IMR-90 (cell line): ENCODE results near the gene SUN5. TPM values are rescaled to one million over a fixed set of nuclear protein-coding genes. Genes with fewer than 3 reads are reported as not detected.

Source experiments
- ATAC-seq: fragments of 200-7000 bp; cut with Tn5 transposase; 2 replicates; pipeline ENCODE4 v1.9.1; 2020; ENCODE audit warnings: low read depth, mild to moderate bottlenecking, moderate library complexity
- BruUV-seq: library from RNA; stranded (reverse); fragments of 400-500 nt; replicated peaks from 2 replicates; lab custom pipeline; 2021; lab: Mats Ljungman, UMichigan
- CTCF ChIA-PET: fragments of 300-600 bp; formaldehyde crosslinking; extraction: SDS; loops from one replicate; lab custom pipeline; 2021; ENCODE audit warnings: antibody characterized with exemption; lab: Yijun Ruan, JAX
- POLR2A ChIA-PET: fragments of 300-600 bp; sonication (Branson Sonifier 250); formaldehyde crosslinking; loops from one replicate; lab custom pipeline; 2022; ENCODE audit warnings: antibody characterized with exemption; ENCODE audit not compliant: unreplicated experiment; lab: Charles Lee
- DNase-seq: peaks from one replicate; pipeline ENCODE4 v3.0.0; 2013
- H2AFZ ChIP-seq: replicated peaks from 2 replicates; pipeline ENCODE3; 2013; ENCODE audit warnings: low read length, mild to moderate bottlenecking; ENCODE audit not compliant: poor library complexity
- H2AK5ac ChIP-seq: 2 replicates; pipeline ENCODE4 v1.6.1; 2013; ENCODE audit warnings: low read depth, low read length, inconsistent platforms
- H2AK9ac ChIP-seq: replicated peaks from 2 replicates; pipeline ENCODE3; 2013; ENCODE audit warnings: mild to moderate bottlenecking, low read depth, low read length, moderate library complexity; ENCODE audit not compliant: poor library complexity
- H2BK120ac ChIP-seq: 2 replicates; pipeline ENCODE4 v1.6.1; 2013; ENCODE audit warnings: low read depth, low read length, inconsistent platforms
- H2BK15ac ChIP-seq: 3 replicates; pipeline ENCODE4 v1.6.1; 2013; ENCODE audit warnings: low read depth, low read length, inconsistent platforms
- H2BK20ac ChIP-seq: 2 replicates; pipeline ENCODE4 v1.6.1; 2013; ENCODE audit warnings: low read depth, mild to moderate bottlenecking, inconsistent platforms, low read length, moderate library complexity
- H2BK5ac ChIP-seq: 2 replicates; pipeline ENCODE4 v1.6.1; 2013; ENCODE audit warnings: mild to moderate bottlenecking, low read depth, low read length, inconsistent platforms; ENCODE audit not compliant: poor library complexity, severe bottlenecking
- H3K14ac ChIP-seq: replicated peaks from 2 replicates; pipeline ENCODE4 v1.6.1; 2013; ENCODE audit warnings: low read depth, low read length, inconsistent platforms
- H3K18ac ChIP-seq: 2 replicates; pipeline ENCODE4 v1.6.1; 2013; ENCODE audit warnings: low read depth, low read length, control low read depth
- H3K23ac ChIP-seq: 2 replicates; pipeline ENCODE4 v1.6.1; 2013; ENCODE audit warnings: low read depth, low read length, inconsistent platforms
- H3K27ac ChIP-seq: 2 replicates; pipeline ENCODE4 v1.5.1; 2013; ENCODE audit warnings: mild to moderate bottlenecking, control low read depth, low read length; ENCODE audit not compliant: insufficient read depth
- H3K27me3 ChIP-seq: 2 replicates; pipeline ENCODE4 v1.6.1; 2013; ENCODE audit warnings: low read length; ENCODE audit not compliant: control insufficient read depth, insufficient read depth
- H3K36me3 ChIP-seq: 2 replicates; pipeline ENCODE4 v1.6.1; 2013; ENCODE audit warnings: low read length, mixed read lengths; ENCODE audit not compliant: control insufficient read depth, insufficient read depth
- H3K4ac ChIP-seq: 2 replicates; pipeline ENCODE4 v1.6.1; 2013; ENCODE audit warnings: low read depth, low read length, inconsistent platforms
- H3K4me1 ChIP-seq: 2 replicates; pipeline ENCODE4 v1.6.1; 2013; ENCODE audit warnings: low read length, mixed read lengths; ENCODE audit not compliant: control insufficient read depth, insufficient read depth
- H3K4me2 ChIP-seq: 2 replicates; pipeline ENCODE4 v1.6.1; 2013; ENCODE audit warnings: low read depth, mild to moderate bottlenecking, control low read depth, low read length, moderate library complexity
- H3K4me3 ChIP-seq: 2 replicates; pipeline ENCODE4 v1.5.1; 2013; ENCODE audit warnings: low read depth, mild to moderate bottlenecking, control low read depth, low read length, moderate library complexity; ENCODE audit not compliant: insufficient read depth
- H3K56ac ChIP-seq: 2 replicates; pipeline ENCODE4 v1.6.1; 2013; ENCODE audit warnings: low read length, inconsistent platforms; ENCODE audit not compliant: insufficient read depth; ENCODE audit errors: extremely low read depth
- H3K79me1 ChIP-seq, 2 experiments: 2 replicates each; pipeline ENCODE4 v1.6.1; 2013; ENCODE audit warnings: low read length in 2 of 2, inconsistent platforms in 1 of 2, low read depth in 1 of 2
- H3K9ac ChIP-seq: 2 replicates; pipeline ENCODE4 v1.6.1; 2013; ENCODE audit warnings: low read depth, low read length, control low read depth
- H3K9me1 ChIP-seq: 2 replicates; pipeline ENCODE4 v1.6.1; 2013; ENCODE audit warnings: low read length, inconsistent platforms; ENCODE audit not compliant: insufficient read depth
- H3K9me3 ChIP-seq: 2 replicates; pipeline ENCODE4 v1.6.1; 2013; ENCODE audit warnings: low read length; ENCODE audit not compliant: control insufficient read depth, insufficient read depth
- H4K20me1 ChIP-seq: 2 replicates; pipeline ENCODE4 v1.6.1; 2013; ENCODE audit warnings: low read length, inconsistent platforms; ENCODE audit not compliant: insufficient read depth
- H4K5ac ChIP-seq: 2 replicates; pipeline ENCODE4 v1.6.1; 2013; ENCODE audit warnings: mild to moderate bottlenecking, low read depth, low read length, control low read depth
- H4K8ac ChIP-seq, 2 experiments: 2 replicates each; pipeline ENCODE4 v1.6.1; 2013; ENCODE audit warnings: low read depth in 2 of 2, low read length in 2 of 2, control low read depth in 1 of 2, inconsistent platforms in 1 of 2
- H4K91ac ChIP-seq: 2 replicates; pipeline ENCODE4 v1.6.1; 2013; ENCODE audit warnings: low read depth, low read length, inconsistent platforms; ENCODE audit not compliant: insufficient read depth
- CEBPB ChIP-seq: IDR thresholded peaks from 2 replicates; pipeline ENCODE4 v1.6.1; 2012; ENCODE audit warnings: low read depth, low read length, improper control_type of control experiment
- ELK1 ChIP-seq: fragments of 150-350 bp; IDR thresholded peaks from 2 replicates; pipeline ENCODE4 v1.6.1; 2016; ENCODE audit warnings: low read depth, mild to moderate bottlenecking, low read length, moderate library complexity, borderline replicate concordance
- MAFK ChIP-seq: IDR thresholded peaks from 2 replicates; pipeline ENCODE4 v1.6.1; 2012; ENCODE audit warnings: low read depth, low read length, improper control_type of control experiment
- MXI1 ChIP-seq: IDR thresholded peaks from 2 replicates; pipeline ENCODE4 v1.6.1; 2012; ENCODE audit warnings: low read depth, mild to moderate bottlenecking, low read length, moderate library complexity, borderline replicate concordance
- NFE2L2 ChIP-seq: fragments of 150-350 bp; IDR thresholded peaks from 2 replicates; pipeline ENCODE4 v1.6.1; 2016; ENCODE audit warnings: low read depth, mild to moderate bottlenecking, low read length
- RCOR1 ChIP-seq: IDR thresholded peaks from 2 replicates; pipeline ENCODE4 v1.6.1; 2012; ENCODE audit warnings: mild to moderate bottlenecking, low read length, improper control_type of control experiment; ENCODE audit not compliant: insufficient replicate concordance
- USF2 ChIP-seq: fragments of 150-350 bp; IDR thresholded peaks from 2 replicates; pipeline ENCODE4 v1.6.1; 2017; ENCODE audit warnings: mild to moderate bottlenecking, antibody characterized with exemption, low read length, low read depth
- WGBS, 2 experiments: methylation state at CpG; one replicate each; pipeline versions ENCODE4 v1.1.5 to v1.1.7; 2013; ENCODE audit warnings: missing lambda C conversion rate in 2 of 2; ENCODE audit not compliant: insufficient read length in 1 of 2; ENCODE audit errors: extremely low coverage in 2 of 2; 5-methylcytosine and 5-hydroxymethylcytosine counted together
- dilution Hi-C: fragments of 300-500 bp; cut with HindIII; formaldehyde crosslinking; loops from one replicate; pipeline ENCODE4 v1.14.3; 2018; ENCODE audit warnings: low sequenced_read_pairs; ENCODE audit not compliant: unreplicated experiment
- in situ Hi-C: fragments of 300-500 bp; cut with MboI; formaldehyde crosslinking; loops from 3 replicates; pipeline ENCODE4 v1.14.3; 2019; ENCODE audit warnings: low sequenced_read_pairs, inconsistent platforms, mixed read lengths
- intact Hi-C: fragments of 100-400 bp; cut with micrococcal nuclease; formaldehyde crosslinking; loops from 2 replicates; pipeline ENCODE4 v1.10.0; 2022
- polyA plus RNA-seq, 3 experiments: library from polyadenylated mRNA; depleted of rRNA; stranded (reverse); fragments of >200 nt; gene quantifications; 2 replicates each; pipeline ENCODE4 v1.2.3, GENCODE V29; 2012; ENCODE audit warnings: low replicate concordance in 1 of 3
- total RNA-seq: library from RNA; depleted of rRNA; stranded (reverse); fragments of >200 nt; gene quantifications from 2 replicates; pipeline ENCODE4 v1.2.3, GENCODE V29; 2012

The SUN5 gene
- total and polyA plus RNA-seq, 2 of the 4 experiments (the other 2 are of a cell fraction): not detected

GRCh38 chr20:33000802-33001466 is 3.3 kb downstream of the SUN5 start:
- no peak overlapping the region for H3K56ac ChIP-seq
- H2BK15ac ChIP-seq: no peak overlapping the region
- H3K4me1 ChIP-seq: no peaks in the 10 kb centered on the region
- no peaks in the 10 kb centered on the region; the same call in none of the 2 replicates for H3K27me3 ChIP-seq
- DNase-seq (no peak), ATAC-seq (no peak)
- no peak overlapping the region for H2BK120ac ChIP-seq
- H3K18ac ChIP-seq: no peak overlapping the region
- WGBS, 2 experiments: 53% methylated on average over 5 of the region's 9 CpGs; no CpG with 5 or more reads in 1 of the 2 experiments
- no peak overlapping the region for H4K8ac ChIP-seq
- no peak overlapping the region for H3K4ac ChIP-seq
- no peak overlapping the region for H2BK5ac ChIP-seq
- no peak overlapping the region for H2BK20ac ChIP-seq
- H4K91ac ChIP-seq: no peak overlapping the region
- H3K23ac ChIP-seq: no peak overlapping the region
- in situ Hi-C loops: no loop called here
- BruUV-seq: no TSS peak
- no peak overlapping the region for H2AK9ac ChIP-seq
- no peak overlapping the region for H3K4me3 ChIP-seq
- H4K5ac ChIP-seq: no peak overlapping the region
- no peaks in the 10 kb centered on the region for H3K9me1 ChIP-seq
- H3K9ac ChIP-seq: no peak overlapping the region
- intact Hi-C loops: no loop called here
- CTCF ChIA-PET: no interaction called here
- no peak overlapping the region for H3K4me2 ChIP-seq
- H2AK5ac ChIP-seq: no peak overlapping the region
- H3K36me3 ChIP-seq: no peaks in the 10 kb centered on the region
- no peak for TF ChIP-seq MXI1
- TF ChIP-seq MAFK: no peak
- TF ChIP-seq NFE2L2: no peak
- no peak for TF ChIP-seq CEBPB
- no peak for TF ChIP-seq ELK1
- no peak for TF ChIP-seq USF2
- TF ChIP-seq RCOR1: no peak
- no peaks in the 10 kb centered on the region for H3K9me3 ChIP-seq
- no peak overlapping the region for H3K27ac ChIP-seq
- H3K14ac ChIP-seq: no peak overlapping the region
- POLR2A ChIA-PET: no interaction called here
- dilution Hi-C loops: no loop called here
- H3K79me1 ChIP-seq: no peaks in the 10 kb centered on the region
- no peak overlapping the region for H2AFZ ChIP-seq
- H4K20me1 ChIP-seq: no peaks in the 10 kb centered on the region
